ENCODE measurements around the gene LCE1F. TPM values are rescaled to one million over a fixed set of nuclear protein-coding genes. Genes with fewer than 3 reads are reported as not detected.

The LCE1F gene
- total RNA-seq, 4 donors from 2014 or later: not detected

- DNase-seq (no peak), ATAC-seq (no peak)
- TF ChIP-seq POLR2A (IDR thresholded peaks at IDR 0.05): no peak
- Histone ChIP-seq H3K9me3 (no peaks in the 10 kb centered on the region), H3K4me3 (no peak overlapping the region), H3K27ac (no peak overlapping the region), H3K27me3 (no peaks in the 10 kb centered on the region), H3K36me3 (no peaks in the 10 kb centered on the region), H3K4me1 (no peaks in the 10 kb centered on the region)
- intact Hi-C loops (cut with DNase I; ENCODE audit: low total_unique reads): no loop called here
- in situ Hi-C loops (cut with MboI; ENCODE audit: low sequenced_read_pairs in 4 of 4): no loop called here
Measured at GRCh38 chr1:152777510-152778137, 2.7 kb downstream of the LCE1F start.

GRCh38 chr1:152783095-152783494 is 8.2 kb downstream of the LCE1F start:
- ATAC-seq (no peak), DNase-seq (no peak)
- no peak overlapping the region for H3K27ac ChIP-seq
- in situ Hi-C loops (cut with MboI; ENCODE audit: low sequenced_read_pairs in 4 of 4) (no loop called here), intact Hi-C loops (cut with DNase I; ENCODE audit: low total_unique reads) (no loop called here)
- no peaks in the 10 kb centered on the region for H3K4me1 ChIP-seq
- H3K4me3 ChIP-seq: no peak overlapping the region
- TF ChIP-seq CTCF (IDR thresholded peaks at IDR 0.05 in 4 of 5, conservative IDR thresholded peaks at IDR 0.05 in 1 of 5): no peak
- TF ChIP-seq POLR2A (IDR thresholded peaks at IDR 0.05): no peak
- no peaks in the 10 kb centered on the region for H3K27me3 ChIP-seq
- no peaks in the 10 kb centered on the region for H3K9me3 ChIP-seq
- H3K36me3 ChIP-seq: no peaks in the 10 kb centered on the region

- no peak for ATAC-seq
- in situ Hi-C loops (cut with MboI; ENCODE audit: low sequenced_read_pairs in 4 of 4): no loop called here
- no peak within 1 kb of the TSS for H3K4me3 ChIP-seq
Measured at GRCh38 chr1:152786077-152786476, 11.1 kb downstream of the LCE1F start, which contains the start of gene LCE1E. Gene LCE1E, plus strand, starts transcription at chr1:152786257. Its CDS starts 1,043 bp downstream, at chr1:152787300.

GRCh38 chr1:152795686-152796085 is 20.7 kb downstream of the LCE1F start:
- no peaks in the 10 kb centered on the region for H3K4me1 ChIP-seq
- TF ChIP-seq POLR2A (IDR thresholded peaks at IDR 0.05): no peak
- no peak for TF ChIP-seq CTCF (IDR thresholded peaks at IDR 0.05 in 4 of 5, conservative IDR thresholded peaks at IDR 0.05 in 1 of 5)
- no peaks in the 10 kb centered on the region for H3K27me3 ChIP-seq
- H3K4me3 ChIP-seq: no peak overlapping the region
- in situ Hi-C loops (cut with MboI; ENCODE audit: low sequenced_read_pairs in 4 of 4) (no loop called here), intact Hi-C loops (cut with DNase I; ENCODE audit: low total_unique reads) (no loop called here)
- ATAC-seq: no peak
- no peaks in the 10 kb centered on the region for H3K36me3 ChIP-seq
- no peak overlapping the region for H3K27ac ChIP-seq
- DNase-seq: no peak
- H3K9me3 ChIP-seq: no peaks in the 10 kb centered on the region

More at GRCh38 chr1:152786077-152786476, 11.1 kb downstream of the LCE1F start, which contains the start of gene LCE1E:
- Histone ChIP-seq H3K4me1 (no peaks in the 10 kb centered on the region), H3K27me3 (no peaks in the 10 kb centered on the region), H3K36me3 (no peaks in the 10 kb centered on the region), H3K27ac (no peak within 1 kb of the TSS), H3K9me3 (no peaks in the 10 kb centered on the region)
- intact Hi-C loops (cut with DNase I; ENCODE audit: low total_unique reads): no loop called here
- TF ChIP-seq CTCF (IDR thresholded peaks at IDR 0.05 in 4 of 5, conservative IDR thresholded peaks at IDR 0.05 in 1 of 5) (no peak), POLR2A (IDR thresholded peaks at IDR 0.05) (no peak)
- no peak for DNase-seq

GRCh38 chr1:152796421-152796820 is 21.5 kb downstream of the LCE1F start, which contains the start of gene LCE1D:
Gene LCE1D, plus strand, starts transcription at chr1:152796721. Its CDS starts 1,074 bp downstream, at chr1:152797795.
- no peaks in the 10 kb centered on the region for H3K36me3 ChIP-seq
- H3K4me3 ChIP-seq: no peak within 1 kb of the TSS
- ATAC-seq: no peak
- H3K27me3 ChIP-seq: no peaks in the 10 kb centered on the region
- in situ Hi-C loops (cut with MboI; ENCODE audit: low sequenced_read_pairs in 4 of 4): no loop called here
- no peaks in the 10 kb centered on the region for H3K4me1 ChIP-seq
- TF ChIP-seq CTCF (IDR thresholded peaks at IDR 0.05 in 4 of 5, conservative IDR thresholded peaks at IDR 0.05 in 1 of 5) (no peak), POLR2A (IDR thresholded peaks at IDR 0.05) (no peak)
- H3K9me3 ChIP-seq: no peaks in the 10 kb centered on the region
- no peak for DNase-seq
- intact Hi-C loops (cut with DNase I; ENCODE audit: low total_unique reads): no loop called here
- no peak within 1 kb of the TSS for H3K27ac ChIP-seq

All from gastrocnemius medialis (tissue), 4 donors.